RWPE1 (cell line): ENCODE data around the gene HOXC9.

Source experiments
- CTCF ChIA-PET: fragments of 350-600 bp; sonication (Branson Sonifier 250); formaldehyde crosslinking; extraction: SDS; loops from one replicate; lab custom pipeline; 2021; lab: Yijun Ruan, JAX
- POLR2A ChIA-PET: fragments of 400-600 bp; formaldehyde crosslinking; extraction: SDS; loops from one replicate; lab custom pipeline; 2020; ENCODE audit warnings: antibody characterized with exemption; ENCODE audit not compliant: low non-redundant PET; lab: Yijun Ruan, JAX
- DNase-seq: peaks from one replicate; pipeline ENCODE4 v3.0.0; 2012; ENCODE audit warnings: low spot score
- H3K27ac ChIP-seq: fragments of 450-650 bp; 2 replicates; pipeline ENCODE4 v1.5.1; 2017
- TF ChIP-seq, protein P1 (sequence below): fragments of 450-650 bp; conservative IDR thresholded peaks from 2 replicates; pipeline ENCODE4 v1.5.1; 2017; ENCODE audit warnings: low read depth, mild to moderate bottlenecking

HOXC9 gene

DNA sequence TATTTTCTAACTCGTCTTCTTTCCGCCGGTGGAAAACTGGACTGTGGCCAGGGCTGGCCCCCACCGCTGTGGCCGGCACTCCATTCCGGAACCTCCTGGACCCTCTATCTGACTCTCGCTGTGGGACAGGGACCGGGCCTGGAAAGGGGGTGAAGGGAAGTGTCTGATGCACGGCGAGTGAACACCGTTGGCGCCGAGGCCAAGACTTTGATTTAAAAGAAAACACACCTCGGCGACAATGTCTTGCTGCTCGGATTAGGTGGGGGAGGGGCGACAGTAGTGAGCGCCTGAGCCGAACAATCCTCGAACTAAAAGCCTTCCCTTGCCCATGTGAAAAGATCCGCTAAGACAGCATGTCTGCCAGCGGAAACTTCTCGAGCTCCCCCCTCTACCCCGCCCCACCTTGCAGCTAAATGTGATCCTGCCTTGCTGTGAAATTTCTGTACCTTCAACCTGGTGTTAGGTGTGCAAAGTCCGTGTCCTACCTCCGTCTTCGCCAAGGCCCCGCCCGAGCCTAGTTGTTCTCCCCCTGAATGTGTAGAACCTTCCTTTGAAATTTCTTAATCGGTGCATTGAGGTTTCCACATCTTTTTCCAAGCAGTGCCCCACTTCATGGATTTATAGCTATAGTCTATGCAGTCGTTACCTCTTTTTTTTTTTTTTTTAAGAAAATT lies 24.3 kb upstream of the HOXC9 start:
- ChIA-PET CTCF (interaction anchor here (0.6 to 1.2 kb wide), 3 partner anchors 9 to 226 kb away, joined by 3 to 6 read pairs (median 3); partner anchors contain the start of gene HOXC10), POLR2A (no interaction called here)
- TF ChIP-seq, protein P1, sequence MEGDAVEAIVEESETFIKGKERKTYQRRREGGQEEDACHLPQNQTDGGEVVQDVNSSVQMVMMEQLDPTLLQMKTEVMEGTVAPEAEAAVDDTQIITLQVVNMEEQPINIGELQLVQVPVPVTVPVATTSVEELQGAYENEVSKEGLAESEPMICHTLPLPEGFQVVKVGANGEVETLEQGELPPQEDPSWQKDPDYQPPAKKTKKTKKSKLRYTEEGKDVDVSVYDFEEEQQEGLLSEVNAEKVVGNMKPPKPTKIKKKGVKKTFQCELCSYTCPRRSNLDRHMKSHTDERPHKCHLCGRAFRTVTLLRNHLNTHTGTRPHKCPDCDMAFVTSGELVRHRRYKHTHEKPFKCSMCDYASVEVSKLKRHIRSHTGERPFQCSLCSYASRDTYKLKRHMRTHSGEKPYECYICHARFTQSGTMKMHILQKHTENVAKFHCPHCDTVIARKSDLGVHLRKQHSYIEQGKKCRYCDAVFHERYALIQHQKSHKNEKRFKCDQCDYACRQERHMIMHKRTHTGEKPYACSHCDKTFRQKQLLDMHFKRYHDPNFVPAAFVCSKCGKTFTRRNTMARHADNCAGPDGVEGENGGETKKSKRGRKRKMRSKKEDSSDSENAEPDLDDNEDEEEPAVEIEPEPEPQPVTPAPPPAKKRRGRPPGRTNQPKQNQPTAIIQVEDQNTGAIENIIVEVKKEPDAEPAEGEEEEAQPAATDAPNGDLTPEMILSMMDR: no peak
- H3K27ac ChIP-seq: 0 out of 2 replicates have a peak overlapping the region, but pooled peaks have one; percentile 39
- no peak for DNase-seq

DNA sequence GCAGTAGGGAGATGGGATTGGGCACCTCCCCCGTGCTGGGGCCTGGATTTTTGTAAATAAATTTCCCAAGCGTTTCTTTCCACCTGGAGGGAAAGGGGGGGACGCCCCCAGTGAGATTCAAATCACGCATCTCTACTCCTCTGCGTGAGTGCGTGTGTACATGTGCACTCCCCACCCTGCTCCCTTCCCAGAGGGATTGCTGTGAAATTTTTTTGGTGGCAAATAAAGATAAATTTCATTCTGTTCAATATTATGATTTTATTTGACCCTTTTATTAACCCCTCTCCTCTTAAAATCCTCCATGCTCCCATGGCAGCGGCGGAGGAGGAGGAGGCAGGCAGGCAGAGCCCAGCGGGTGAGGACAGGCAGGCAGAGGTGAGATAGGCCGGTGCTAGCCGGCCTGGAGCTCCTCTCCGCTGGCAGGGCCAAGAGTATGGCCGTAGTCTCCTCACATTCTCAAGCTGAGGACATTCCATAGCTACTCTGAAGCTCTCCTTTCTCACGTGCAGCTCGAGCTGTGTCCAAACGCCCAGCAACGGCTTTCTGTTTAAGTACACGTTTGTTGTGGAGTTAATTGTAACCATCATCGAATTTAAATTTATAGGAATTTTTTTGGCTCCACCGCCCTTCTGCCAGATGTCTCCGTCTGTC lies 23.7 kb upstream of the HOXC9 start:
- DNase-seq: no peak
- ChIA-PET POLR2A (interaction anchor here (0.7 kb wide), 1 partner anchor 24 kb away, joined by 4 read pairs; no protein-coding TSS in a partner anchor), CTCF (interaction anchor here (1.0 kb wide), 1 partner anchor 225 kb away, joined by 3 read pairs; no protein-coding TSS in a partner anchor)
- no peak overlapping the region for H3K27ac ChIP-seq
- TF ChIP-seq, protein P1: no peak

DNA sequence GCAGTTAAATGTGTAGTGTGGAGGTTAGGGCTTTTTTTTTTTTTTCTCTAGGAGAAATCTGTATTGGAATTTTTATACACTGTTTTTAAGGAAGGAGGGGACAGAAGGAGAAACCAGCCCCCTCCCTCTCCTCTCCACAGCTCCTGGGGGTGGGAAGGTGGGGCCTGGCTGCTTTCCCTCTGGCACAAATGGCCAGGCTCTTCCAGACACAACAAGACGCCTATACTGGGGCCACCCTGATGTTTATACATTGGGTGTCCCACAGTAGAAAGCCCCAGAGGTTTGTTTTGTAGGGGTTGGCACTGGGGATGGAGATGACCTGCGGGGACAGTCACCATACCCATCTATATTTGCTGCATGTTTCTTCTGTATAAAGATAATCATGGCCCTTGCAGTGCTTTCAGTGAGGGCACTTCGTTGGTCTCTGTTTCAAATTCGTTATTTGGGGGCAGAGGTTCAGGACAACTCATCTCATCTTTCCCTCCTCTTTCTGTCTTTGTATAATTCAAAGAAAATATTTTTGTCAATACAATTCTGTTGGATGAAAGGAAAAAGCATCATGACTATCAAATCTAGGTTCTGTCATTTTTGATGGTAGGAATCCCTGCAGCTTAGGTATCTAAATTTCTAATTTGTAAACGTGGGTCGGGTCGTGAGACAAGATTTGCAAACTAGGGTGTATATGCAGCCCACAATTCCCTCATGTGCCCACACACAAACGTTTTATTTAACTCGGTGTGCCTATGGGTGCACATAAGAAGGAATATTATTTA lies 23.0 kb upstream of the HOXC9 start:
- TF ChIP-seq, protein P1: no peak
- CTCF ChIA-PET: interaction anchor here (0.6 to 1.0 kb wide), 3 partner anchors 29 to 231 kb away, joined by 3 to 6 read pairs (median 4); no protein-coding TSS in a partner anchor
- POLR2A ChIA-PET: interaction anchor here (0.7 kb wide), 1 partner anchor 24 kb away, joined by 4 read pairs; no protein-coding TSS in a partner anchor
- DNase-seq: no peak
- no peak overlapping the region for H3K27ac ChIP-seq

DNA sequence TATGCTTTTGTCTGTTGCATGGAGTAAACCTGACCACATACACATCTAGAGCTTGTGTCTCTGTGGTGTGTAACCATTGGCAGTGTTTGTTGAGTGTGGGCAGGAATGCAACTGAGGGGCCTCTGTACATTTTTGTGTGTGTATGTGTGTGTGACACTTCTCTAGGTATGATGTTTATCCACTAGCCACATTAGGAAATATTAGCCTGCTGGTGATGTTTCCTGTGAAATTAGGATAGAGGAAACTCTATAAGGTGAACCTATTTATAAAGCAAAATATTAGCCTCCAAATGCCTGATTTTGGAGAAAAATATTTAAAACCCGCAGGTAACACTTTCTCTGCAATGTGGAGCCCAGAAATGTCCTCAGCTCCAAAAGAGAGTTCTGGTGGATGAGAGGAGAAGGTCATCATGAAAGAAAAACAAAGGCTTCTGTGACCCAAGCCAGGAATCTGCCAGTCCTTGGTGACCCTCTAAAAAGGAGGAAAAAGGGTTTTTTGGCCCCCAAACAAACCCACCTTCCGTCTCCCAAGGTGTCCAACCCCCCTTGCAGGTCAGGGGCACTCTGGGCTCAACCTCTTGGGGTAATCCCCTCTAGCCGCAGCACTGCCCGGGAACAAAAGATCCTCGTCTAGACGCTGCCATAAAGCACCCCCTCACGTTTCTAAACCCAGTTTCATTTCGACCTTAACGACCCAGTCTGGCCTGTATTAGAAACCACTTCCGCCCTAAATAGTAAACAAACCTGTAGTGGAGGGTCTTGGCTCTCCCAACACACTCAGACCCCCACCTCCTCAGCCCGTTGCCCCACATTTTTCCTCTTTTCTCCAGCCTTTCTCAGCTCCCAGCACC lies 22.1 kb upstream of the HOXC9 start:
- TF ChIP-seq, protein P1: no peak
- DNase-seq: no peak
- ChIA-PET CTCF (interaction anchor here (1.0 kb wide), 1 partner anchor 28 kb away, joined by 6 read pairs; no protein-coding TSS in a partner anchor), POLR2A (no interaction called here)
- H3K27ac ChIP-seq: no peak overlapping the region

DNA sequence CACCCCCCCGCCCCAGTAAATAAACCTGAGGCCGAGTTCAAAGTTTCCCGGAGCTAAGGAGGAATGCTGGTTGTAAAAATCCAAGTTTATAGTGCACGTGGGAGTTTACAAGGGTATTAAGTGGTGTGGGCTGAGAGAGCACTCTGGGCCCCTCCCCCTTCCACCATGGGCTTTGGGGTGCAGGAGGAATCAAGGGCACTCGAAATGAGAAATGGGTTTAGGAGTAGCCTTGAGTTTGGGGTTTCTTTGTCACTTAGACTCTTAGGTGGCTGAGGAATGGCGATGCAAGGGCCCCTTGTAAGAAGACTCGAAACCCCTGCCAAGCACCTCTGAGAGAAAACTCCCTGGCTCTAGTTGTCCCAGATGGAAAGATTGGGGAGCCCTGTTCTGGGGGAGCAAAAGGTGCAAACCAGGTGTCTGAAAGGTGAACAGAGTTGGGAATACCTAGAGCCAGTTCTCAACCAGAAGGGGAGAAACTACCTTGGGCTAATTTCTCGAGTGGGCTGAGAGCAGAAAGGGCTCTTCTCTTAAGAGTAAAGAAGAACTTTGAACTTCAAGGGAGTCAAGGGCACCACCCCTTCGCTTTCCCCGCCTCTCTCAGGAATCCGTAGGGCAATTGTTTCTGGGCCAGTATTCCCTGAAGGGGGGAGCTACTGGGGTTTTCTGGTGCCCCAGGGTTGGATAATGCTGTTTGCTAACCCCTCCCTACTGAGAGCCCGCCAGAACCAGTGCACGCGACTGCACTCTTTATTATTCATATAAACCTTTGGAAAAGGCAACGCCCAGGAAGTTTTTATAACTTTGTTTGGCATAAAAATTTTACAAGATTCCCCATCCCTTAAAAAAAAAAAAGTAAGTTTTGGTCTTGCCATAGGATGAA lies 21.2 kb upstream of the HOXC9 start:
- no peak for DNase-seq
- H3K27ac ChIP-seq: no peak overlapping the region
- ChIA-PET CTCF (interaction anchor here (0.7 kb wide), 1 partner anchor 186 kb away, joined by 3 read pairs; no protein-coding TSS in a partner anchor), POLR2A (no interaction called here)
- TF ChIP-seq, protein P1: no peak
